ENCODE results near the gene EEF2K.

- TF ChIP-seq EP300 (IDR thresholded peaks at IDR 0.05) (no peak), POLR2A (IDR thresholded peaks at IDR 0.05) (no peak)
Observed at GRCh38 chr16:22296225-22297113, 90.4 kb downstream of the EEF2K start.

Measured in tibial nerve (tissue), 3 donors.